HG03045 (cell line): ENCODE results near the gene MND1.
A peak's percentile ranks its signal among the peaks of the same experiment; 100 is the strongest.

Experiments used
- ATAC-seq: cut with Tn5 transposase; IDR thresholded peaks from one replicate; pipeline ENCODE4 v1.9.1; 2021; ENCODE audit warnings: mild to moderate bottlenecking, moderate library complexity; ENCODE audit not compliant: unreplicated experiment

The MND1 gene, protein sequence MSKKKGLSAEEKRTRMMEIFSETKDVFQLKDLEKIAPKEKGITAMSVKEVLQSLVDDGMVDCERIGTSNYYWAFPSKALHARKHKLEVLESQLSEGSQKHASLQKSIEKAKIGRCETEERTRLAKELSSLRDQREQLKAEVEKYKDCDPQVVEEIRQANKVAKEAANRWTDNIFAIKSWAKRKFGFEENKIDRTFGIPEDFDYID

DNA sequence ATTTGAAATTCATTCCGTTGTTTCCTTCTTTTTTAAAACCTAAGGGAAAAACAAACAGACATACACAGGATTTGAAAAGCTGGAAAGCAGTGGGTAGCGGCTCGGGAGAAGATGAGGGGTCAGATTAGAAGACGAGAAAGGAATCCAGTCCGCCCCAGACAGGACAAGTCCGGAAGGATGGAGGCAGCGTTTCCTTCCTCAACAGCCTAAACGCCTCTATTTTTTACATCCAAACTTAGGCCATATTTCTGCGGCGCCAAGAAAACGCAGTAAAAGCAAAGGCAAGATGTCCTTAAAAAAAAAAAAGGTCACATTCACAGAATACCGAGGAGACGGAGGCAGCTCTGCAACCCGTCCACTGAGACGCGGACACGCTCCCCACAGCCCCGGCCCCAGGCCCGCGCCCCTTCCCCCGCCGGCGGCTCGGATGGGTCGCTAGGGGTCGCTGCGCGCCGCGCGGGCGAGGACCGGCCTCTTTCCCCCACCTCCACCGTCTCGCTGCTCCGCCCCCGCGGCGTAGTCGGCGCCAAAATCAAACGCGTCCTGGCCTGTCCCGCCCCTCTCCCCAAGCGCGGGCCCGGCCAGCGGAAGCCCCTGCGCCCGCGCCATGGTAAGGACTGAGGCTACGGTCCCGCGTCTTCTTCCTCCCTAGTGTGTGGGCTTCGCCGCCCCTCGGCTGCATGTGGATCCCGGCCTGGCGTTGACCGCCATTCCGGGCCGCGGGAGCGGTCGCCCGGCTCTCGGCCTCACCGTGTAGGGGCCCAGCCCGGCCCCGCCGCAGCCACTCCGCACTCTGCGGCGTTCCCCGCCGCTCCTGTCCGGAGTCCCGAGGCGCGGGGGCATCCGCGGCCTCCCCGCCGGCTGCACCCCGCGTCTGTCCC is at the start of gene MND1:
Gene MND1 (plus strand): TSS at position 558 of the 881 bp plus-strand sequence. CDS start 50 bp downstream, at position 608.
- peak; percentile 80 for ATAC-seq

DNA sequence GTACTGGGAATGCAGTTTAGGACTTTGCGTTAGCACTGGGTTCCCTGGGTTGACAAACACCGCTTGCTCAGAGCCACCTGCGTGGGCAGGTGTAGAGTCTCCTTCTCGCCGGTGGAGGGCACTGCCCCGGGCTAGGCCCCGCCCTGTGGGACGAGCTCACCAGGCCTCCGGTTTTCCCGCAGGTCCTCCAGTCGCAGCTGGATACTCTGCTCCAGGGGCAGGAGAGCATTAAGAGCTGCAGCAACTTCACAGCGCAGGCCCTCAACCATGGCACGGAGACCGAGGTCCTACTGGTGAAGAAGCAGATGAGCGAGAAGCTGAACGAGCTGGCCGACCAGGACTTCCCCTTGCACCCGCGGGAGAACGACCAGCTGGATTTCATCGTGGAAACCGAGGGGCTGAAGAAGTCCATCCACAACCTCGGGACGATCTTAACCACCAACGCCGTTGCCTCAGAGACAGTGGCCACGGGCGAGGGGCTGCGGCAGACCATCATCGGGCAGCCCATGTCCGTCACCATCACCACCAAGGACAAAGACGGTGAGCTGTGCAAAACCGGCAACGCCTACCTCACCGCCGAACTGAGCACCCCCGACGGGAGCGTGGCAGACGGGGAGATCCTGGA is 49.2 kb upstream of the MND1 start:
- no peak for ATAC-seq

DNA sequence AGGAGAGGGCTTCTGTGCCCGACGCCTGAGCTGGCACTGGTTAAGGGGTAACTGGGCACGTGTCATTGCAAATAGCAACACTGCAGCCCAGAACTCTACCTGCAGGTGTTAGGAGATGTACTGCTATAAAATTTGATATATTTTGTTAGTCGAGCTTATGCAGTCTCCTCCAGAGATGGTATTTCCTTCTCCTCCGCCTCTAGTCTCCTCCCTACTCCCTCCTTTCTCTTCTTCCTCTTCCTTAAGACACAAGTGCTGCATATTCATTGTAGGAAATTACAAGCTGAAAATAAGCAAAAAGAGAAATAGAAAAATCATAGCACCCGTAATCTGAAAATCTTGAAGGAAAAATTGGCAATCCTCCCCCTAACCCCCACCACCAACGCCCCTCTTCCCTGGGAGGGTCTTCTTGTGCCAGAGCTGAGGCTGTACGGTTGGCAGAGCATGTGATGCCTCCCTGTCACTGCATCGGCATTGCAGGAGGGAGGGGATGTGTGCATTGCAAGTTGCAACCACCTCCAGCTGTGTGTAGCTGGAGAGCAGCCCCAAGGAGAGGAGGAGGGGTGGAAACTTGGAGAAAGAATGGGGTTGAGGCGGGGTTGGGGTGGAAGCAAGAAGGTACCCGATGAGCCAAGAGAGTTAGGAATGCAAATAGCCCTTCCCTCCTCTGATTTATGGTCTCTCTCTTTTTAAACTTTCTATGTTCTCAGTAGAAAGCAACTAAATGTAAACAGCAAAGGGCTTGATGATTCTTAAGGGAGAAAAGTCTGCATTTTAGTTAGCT is 48.3 kb upstream of the MND1 start:
- ATAC-seq: no peak

DNA sequence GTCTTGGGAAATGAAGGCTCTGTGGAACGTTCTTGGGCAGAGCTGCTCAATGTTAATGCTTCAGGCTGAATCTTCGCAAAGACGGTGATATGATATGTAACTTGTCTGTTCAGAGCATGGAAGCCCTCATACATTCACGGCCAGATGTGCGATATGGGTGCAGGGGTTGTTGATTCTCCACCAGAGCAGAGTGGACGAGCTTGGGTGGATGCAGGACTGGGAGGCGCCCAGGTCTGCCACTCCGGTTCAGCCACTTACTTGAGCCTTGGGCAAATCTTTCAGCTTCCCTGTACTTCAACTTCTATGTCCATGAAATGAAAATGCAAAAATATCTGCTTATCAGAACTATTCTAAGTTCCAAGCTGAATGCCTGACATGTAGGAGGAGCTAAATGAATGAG is 47.4 kb upstream of the MND1 start:
- ATAC-seq: no peak

DNA sequence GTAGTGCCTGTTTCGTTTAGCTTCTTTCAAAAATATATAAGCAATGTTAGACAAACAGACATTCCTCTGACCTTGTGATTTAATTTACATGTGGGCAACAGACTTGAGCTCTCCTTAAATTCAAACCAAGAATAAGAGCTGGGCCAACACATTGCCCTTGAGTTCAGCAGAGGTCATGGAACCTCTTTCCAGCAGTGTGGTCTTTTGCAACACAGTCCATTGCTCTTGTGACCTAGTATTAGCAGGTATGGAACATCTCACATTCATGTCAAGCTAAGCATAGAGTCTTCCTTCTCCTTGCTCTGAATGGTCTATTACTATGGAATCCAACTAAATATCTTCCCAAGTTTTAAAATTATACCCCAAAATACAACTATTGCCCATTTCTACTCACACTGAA is 33.7 kb upstream of the MND1 start:
- no peak for ATAC-seq

DNA sequence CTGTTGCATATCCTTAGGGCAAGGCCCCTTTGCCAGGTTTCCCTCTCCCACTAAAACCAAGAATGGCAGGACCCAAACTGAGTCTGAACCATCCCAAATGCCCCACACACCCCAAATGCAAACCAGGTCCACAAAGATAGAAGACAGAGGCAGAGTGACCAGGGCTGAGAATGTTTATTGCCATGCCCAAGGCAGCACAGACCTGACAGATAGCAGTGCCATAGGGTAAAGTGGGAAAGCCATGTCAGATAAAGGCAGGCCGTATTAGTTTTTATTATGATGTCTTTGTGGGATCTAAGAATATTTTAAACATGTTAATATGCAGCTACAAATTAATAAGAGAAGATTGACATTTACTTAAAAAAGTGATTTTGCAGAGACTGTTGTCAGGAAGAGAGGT is 29.6 kb upstream of the MND1 start:
- ATAC-seq: no peak

DNA sequence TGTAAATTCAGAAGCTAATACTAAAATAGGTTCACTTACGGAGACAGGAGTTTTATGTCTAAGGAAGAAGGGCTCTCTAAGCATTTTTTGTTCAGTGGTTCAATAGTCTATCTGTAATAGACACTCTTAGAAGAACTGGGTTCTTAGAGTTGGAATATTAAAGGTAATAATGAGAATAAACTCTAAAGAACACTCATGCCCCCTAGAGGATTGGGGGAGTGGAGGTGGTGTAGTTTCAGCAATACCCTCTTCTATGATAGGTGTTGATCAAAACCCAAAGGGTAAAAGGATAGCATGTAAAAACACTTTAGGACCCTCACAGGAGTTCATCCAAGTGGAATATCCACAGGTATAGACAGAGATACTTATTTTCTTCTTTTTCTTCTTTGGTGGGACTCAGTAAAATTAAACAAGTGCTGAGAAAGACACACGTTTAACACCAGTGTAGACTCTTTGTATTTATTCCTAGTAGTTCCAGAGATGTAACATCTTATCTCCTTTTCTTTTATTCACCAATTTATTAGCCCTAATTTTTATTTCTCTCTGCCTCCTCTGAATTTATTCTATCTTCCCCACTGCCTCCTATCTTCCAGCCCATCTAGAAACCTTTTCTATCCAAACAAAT is 25.7 kb upstream of the MND1 start:
- no peak for ATAC-seq

DNA sequence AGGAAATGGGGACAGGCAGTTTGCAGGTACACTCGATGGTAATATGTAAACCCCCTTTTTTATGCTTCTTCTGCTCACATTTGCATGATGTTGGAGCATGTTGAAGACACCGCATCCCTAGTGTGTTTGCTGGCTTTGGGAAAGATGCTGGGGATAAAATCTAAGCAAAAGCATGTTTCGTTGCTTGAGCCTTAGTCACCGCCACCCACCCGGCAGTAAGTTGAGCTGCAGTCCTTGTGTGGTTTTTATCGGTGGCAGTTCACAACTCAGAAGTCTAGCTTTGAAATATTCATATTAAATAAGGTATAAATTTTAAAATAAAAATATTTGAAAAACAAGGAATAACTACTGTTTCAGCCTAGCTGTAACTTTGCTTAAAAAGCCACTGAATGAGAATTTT is 21.7 kb upstream of the MND1 start:
- no peak for ATAC-seq

DNA sequence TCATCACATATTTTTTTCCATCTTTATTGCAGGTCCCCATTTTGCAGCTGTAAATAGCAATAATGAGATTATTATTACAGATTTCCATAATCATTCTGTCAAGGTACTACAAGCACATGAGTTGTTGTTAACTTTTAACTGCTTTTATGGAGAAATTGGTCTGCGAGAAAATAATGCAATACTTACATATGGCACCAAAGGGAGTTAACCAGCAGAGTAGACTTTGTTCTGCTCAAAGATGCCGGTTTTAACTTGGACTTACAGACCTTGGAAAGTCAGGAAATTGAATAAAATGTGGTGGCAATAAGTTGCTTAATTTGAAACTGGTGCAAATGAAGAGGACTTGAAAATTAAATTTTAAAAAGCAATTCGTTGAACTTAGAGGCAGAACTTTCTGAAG is 20.4 kb upstream of the MND1 start:
- ATAC-seq: no peak

DNA sequence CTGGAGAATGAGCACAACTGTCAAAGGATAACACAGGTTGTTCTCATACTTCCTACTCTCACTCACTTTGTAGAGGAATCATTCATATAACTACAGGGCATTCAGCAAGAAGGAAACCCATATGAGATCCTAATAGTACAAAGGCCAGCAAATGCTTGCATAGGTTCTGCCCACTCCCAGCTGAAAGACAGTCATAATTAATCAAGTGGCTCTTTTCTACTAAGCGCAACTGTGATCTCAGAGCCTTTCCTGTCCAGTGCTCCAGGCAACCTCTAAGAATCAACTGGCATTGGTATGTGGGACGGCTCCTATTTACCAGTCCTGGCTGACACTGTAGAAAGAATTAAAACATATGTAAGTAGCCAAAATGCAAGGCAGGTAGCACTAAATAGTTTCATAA is 18.9 kb upstream of the MND1 start:
- no peak for ATAC-seq

DNA sequence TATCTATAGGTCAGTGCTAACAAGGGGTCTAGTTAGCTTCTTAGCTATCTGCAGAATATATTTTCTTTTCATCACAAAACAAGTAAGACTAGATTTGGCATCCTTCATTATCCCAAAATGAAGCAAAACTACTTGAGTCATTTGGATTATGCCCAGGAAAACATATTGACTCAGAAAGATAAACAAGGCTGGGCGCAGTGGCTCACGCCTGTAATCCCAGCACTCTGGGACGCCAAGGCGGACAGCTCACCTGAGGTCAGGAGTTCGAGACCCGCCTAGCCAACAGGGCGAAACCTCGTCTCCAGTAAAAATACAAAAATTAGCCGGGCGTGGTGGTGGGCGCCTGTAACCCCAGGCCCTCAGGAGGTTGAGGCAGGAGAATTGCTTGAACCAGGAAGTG is 18.0 kb upstream of the MND1 start:
- ATAC-seq: no peak

DNA sequence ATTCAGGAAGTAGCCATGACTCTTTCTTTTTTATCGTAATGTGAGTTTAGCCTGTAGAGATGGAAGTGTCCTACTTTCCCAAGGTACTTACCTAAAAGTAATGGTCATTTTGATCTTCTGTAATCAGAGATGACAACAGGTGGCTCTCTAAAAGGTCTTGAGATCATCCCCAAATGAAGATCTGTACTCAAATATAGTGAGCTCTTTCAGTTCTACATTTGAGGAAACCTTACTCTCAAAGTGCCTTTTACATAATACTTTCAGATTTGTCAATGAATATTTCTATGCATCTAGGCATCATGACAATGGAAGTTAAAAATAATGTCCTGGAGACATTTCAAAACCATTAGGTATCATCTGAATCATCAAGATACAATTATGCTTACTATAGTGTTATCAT is 17.2 kb upstream of the MND1 start:
- ATAC-seq: no peak

DNA sequence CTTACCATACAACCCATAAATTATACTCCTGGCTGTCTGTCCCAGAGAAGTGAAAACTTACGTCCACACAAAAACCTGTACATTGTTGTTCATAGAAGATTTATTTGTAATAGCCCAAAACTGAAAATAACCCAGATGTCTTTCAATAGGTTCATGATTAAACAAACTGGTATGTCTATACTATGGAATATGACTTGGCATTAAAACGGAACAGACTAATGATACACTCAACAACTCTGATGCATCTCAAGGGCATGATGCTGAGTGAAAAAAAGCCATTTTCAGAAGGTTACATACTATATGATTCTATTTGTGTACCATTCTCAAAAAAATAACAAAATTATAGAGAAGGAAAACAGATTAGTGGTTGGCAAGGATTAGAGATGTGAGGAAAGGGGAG is 11.6 kb upstream of the MND1 start:
- ATAC-seq: no peak

DNA sequence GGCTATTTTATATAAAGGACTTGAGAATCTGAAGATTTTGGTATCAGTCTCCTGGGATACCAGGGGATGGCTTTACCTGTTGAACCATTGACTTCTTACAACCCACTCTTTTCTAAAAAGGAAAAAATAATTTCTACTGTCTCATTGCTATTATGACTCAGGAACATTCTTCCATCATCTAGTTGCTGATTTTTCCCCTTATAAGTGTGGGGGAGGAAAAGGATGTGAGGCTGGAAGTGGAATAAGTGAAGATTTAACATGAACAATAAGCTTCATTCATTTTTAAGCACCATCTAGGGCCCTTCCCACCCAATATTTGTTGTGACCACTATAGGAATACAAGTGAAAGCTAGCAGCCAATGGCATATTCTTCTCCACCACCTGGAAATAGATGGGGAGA is 10.6 kb upstream of the MND1 start:
- no peak for ATAC-seq

DNA sequence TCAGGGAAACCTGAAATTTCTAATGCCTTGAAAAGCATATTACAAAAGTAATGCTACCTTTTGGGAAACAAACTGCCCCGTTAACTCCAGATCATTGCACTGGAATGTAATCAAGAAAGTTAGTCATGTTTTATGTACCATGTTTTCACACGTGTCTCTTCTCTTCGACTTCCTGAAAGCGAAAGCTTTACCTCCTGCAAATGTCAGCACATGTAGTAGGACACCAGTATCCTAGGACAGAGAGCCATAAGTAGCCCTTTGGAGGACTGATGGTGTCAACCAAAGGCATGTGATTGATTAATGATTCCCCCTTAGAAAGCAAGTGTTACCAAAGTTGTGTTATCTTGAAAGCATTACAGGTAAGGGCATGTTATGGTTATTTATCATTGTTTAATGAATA is 8.8 kb upstream of the MND1 start:
- ATAC-seq: no peak

DNA sequence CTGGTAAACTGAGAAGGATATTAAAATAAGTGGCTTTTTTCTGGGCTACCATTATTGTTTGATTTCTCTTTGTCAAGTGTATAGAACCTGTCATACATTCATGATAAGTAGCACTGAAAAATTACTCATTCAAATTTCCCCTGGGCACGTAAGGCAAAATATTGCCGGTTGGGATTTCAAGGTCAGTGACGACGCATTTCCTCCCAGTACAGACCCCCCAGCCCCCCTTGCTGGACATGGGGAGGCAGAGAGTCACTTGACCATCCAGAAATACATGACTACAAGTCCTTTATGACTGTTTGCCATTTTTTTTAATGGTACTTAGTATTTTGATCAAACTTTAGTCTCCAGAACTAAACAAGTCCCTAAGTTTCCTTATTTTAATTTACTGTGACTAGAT is 6.8 kb upstream of the MND1 start:
- no peak for ATAC-seq

DNA sequence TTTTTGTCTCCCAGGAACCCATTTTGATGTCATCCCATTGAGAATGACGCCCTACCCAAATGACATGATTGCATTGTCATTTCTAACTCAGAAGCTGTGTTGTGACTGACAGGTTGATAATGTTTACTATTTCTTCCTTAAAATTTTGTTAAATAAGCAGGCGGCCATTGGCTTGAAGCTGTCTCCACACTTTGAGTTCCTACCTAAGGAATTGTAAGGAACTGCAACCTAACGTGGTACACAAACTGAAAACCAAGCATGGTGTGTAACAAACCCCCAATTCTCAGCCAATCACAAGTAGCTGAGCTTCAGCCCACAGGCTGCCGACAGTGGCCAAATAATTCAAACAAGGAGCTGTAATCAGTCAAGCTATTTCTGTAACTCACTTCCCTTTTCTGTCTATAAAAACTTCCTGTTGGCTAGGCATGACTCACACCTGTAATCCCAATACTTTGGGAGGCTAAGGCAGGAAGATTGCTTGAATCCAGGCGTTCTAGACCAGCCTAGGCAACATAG is 2.9 kb upstream of the MND1 start:
- ATAC-seq: no peak

DNA sequence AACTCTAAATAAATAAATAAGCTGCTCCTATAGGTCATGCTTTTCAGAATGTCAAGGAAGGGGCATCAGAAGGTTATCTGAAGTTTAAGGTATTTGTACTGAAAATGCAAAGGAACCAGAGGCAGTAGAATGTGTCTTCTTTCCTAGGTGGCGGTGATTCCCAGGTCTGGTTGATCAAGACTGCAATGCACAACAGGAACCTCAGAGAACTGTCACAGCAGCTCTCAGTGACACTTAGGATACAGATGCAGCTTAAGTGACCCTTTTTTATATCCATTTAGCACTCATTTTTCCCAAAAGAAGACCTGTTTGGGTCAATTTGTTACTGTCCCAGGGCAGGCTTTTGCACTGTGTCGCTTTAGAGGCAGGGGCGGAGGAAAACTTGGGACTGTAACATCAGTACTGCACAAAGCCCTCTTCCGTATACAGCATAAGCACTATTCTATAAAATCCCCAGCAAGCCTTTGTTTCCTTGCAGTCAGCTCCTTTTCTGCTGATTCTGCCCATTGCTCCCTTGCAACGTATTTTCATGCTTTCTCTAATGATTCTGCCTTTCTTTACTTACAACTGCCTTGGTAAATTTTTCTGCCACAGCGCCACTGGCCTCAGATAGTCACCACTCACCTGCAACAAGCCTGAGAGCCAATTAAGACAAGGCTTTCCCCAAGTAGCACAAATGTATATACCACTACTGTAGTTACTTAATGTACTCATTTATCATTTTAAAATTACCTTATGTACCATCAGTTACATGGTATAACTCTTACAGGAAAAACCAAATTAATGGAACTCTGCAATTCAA is 1.5 kb upstream of the MND1 start:
- ATAC-seq: no peak

DNA sequence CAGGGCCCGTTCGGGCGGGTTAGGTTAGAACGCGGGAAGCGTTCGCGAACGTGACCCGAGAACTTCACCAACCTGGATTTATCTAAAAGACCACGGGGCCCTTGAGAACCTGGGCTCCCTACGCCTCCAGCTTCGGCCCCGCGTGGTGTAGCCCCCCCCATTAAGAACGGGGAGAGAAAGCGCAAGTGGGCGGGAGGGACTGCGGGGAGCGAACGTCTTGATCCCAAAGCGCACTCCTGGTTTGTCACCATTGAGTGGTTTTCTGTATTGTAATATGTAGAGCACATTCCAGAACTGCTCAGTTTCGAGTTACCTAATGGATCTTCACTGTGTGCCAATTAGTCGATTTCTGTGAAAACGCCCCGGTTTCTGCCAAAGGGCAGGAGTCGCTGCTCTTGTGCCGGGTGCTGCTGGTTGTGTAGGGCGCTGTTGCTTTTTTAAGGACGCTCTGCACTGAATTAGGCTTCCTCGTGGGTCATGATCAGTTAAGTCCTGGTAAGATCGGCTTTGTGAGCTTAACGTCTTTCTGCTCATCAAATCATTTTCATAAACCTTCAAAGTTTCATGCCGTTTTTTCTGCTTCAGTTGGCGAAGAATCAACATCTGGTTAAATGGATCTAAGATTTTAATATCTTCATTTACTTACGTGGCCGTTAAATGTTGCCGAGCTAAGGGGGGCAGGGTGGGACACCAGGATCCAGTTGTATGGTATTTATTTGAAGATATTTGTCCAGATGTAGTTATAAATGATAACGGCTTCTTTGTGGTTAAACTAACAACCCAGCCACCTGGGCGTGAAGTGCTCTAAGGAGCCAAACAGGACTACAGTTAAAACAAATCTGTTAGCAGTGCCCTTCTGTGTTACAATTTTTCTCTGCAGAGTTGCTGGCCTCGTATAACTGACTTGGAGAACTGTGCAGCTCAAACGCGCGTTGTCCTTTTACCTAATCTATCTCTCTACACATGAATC is 809 bp downstream of the MND1 start:
- peak; percentile 22 for ATAC-seq
